T-cell (primary cell): ENCODE results near the gene CACNB2. TPM values are rescaled to one million over a fixed set of nuclear protein-coding genes. Genes with fewer than 3 reads are reported as not detected.
A peak's percentile ranks its signal among the peaks of the same experiment; 100 is the strongest.
"Not testable (repeated sequence)": the region's sequence is repeated elsewhere in the genome, so short reads cannot be mapped to it uniquely, and the experiment has no call there.

Experiments used
- ATAC-seq, 4 experiments: fragments of 200-7000 bp in 3 of 4; fragments of 150-1000 bp in 1 of 4; cut with Tn5 transposase; replicated peaks in 1 of 4; 1 replicate in 3 of 4; 2 replicates in 1 of 4; pipeline ENCODE4 v1.10.0; 2021; ENCODE audit warnings: moderate library complexity in 3 of 4, mild to moderate bottlenecking in 2 of 4, moderate number of reproducible peaks in 1 of 4
- CTCF ChIA-PET, 2 donors: fragments of 300-600 bp; sonication (Branson Sonifier 250); formaldehyde crosslinking; loops; one replicate each; lab custom pipeline; 2022; ENCODE audit warnings: antibody characterized with exemption in 2 of 2; lab: Charles Lee
- POLR2A ChIA-PET, 2 donors: fragments of 300-600 bp; sonication (Branson Sonifier 250); formaldehyde crosslinking; loops; one replicate each; lab custom pipeline; 2022; ENCODE audit warnings: antibody characterized with exemption in 2 of 2; lab: Charles Lee
- DNase-seq, 35 experiments: peaks; one replicate each; pipeline versions ENCODE4 v3.0.0 to v3.0.0-alpha.2; 2013 to 2023
- H3K27ac ChIP-seq: one replicate; pipeline ENCODE4 v1.5.1; 2013; ENCODE audit warnings: low read length
- H3K27me3 ChIP-seq, 2 experiments: replicated peaks in 1 of 2; 1 replicate in 1 of 2; 2 replicates in 1 of 2; pipeline versions ENCODE4 v1.6.1 to v1.7.0; 2013; ENCODE audit warnings: low read length in 1 of 2, mixed read lengths in 1 of 2; ENCODE audit not compliant: control insufficient read depth in 2 of 2, insufficient read depth in 2 of 2; ENCODE audit errors: extremely low read depth in 1 of 2
- H3K36me3 ChIP-seq, 2 donors: 1 replicate in 1 of 2; 2 replicates in 1 of 2; pipeline versions ENCODE4 v1.6.1 to v1.7.0; 2013; ENCODE audit warnings: low read length in 1 of 2; ENCODE audit not compliant: control insufficient read depth in 2 of 2, insufficient read depth in 1 of 2; ENCODE audit errors: extremely low read depth in 1 of 2
- H3K4me1 ChIP-seq, 2 experiments: 1 replicate in 1 of 2; 2 replicates in 1 of 2; pipeline versions ENCODE4 v1.6.1 to v1.7.0; 2013; ENCODE audit warnings: low read length in 2 of 2, mixed read lengths in 1 of 2; ENCODE audit not compliant: insufficient read depth in 2 of 2, control insufficient read depth in 1 of 2; ENCODE audit errors: extremely low read depth in 1 of 2
- H3K4me3 ChIP-seq, 2 donors: 1 replicate in 1 of 2; 2 replicates in 1 of 2; pipeline versions ENCODE4 v1.5.1 to v1.7.0; 2013; ENCODE audit warnings: mild to moderate bottlenecking in 2 of 2, low read length in 1 of 2, moderate library complexity in 1 of 2; ENCODE audit not compliant: control insufficient read depth in 1 of 2; ENCODE audit errors: extremely low read depth in 1 of 2
- H3K9me3 ChIP-seq: 2 replicates; pipeline ENCODE4 v1.7.0; 2013
- H3K27ac Mint-ChIP-seq, 2 donors: one replicate each; pipeline ENCODE4 v1.8.0; 2020 to 2021; ENCODE audit warnings: mild to moderate bottlenecking in 2 of 2, mixed read lengths in 2 of 2
- H3K27me3 Mint-ChIP-seq, 2 donors: one replicate each; pipeline ENCODE4 v1.8.0; 2021 to 2022; ENCODE audit warnings: mixed read lengths in 2 of 2
- H3K36me3 Mint-ChIP-seq: one replicate; pipeline ENCODE4 v1.8.0; 2021; ENCODE audit warnings: mixed read lengths
- H3K4me1 Mint-ChIP-seq, 3 donors: one replicate each; pipeline ENCODE4 v1.8.0; 2020 to 2022; ENCODE audit warnings: mixed read lengths in 3 of 3, mild to moderate bottlenecking in 1 of 3
- H3K4me3 Mint-ChIP-seq, 3 donors: one replicate each; pipeline ENCODE4 v1.8.0; 2020 to 2022; ENCODE audit warnings: mild to moderate bottlenecking in 3 of 3, mixed read lengths in 3 of 3, moderate library complexity in 3 of 3
- H3K9me3 Mint-ChIP-seq, 3 donors: one replicate each; pipeline ENCODE4 v1.8.0; 2020 to 2022; ENCODE audit warnings: mixed read lengths in 3 of 3
- WGBS: methylation state at CpG from one replicate; pipeline ENCODE4 v1.1.5; 2013; ENCODE audit warnings: missing lambda C conversion rate; ENCODE audit not compliant: insufficient coverage; 5-methylcytosine and 5-hydroxymethylcytosine counted together
- total RNA-seq, 35 experiments: library from RNA in 6 of 35; stranded (reverse) in 6 of 35; fragments of 120-200 nt in 1 of 35; gene quantifications; one replicate each; pipeline versions ENCODE4 v1.2.1 to v1.2.4 and lab custom pipeline; 2013 to 2026

The CACNB2 gene
- total RNA-seq, 5 donors from 2014 or later (not counting 1 experiment from before 2014, with no cell fraction given): not detected

- H3K36me3 Mint-ChIP-seq: peaks cover 80% of the 10 kb centered on the region
- no peak overlapping the region for H3K4me3 ChIP-seq
- POLR2A ChIA-PET: no interaction called here
- WGBS: 27% methylated on average over 1 of the region's 3 CpGs
- H3K27ac ChIP-seq: no peak overlapping the region
- H3K27me3 Mint-ChIP-seq: no peaks in the 10 kb centered on the region
- H3K36me3 ChIP-seq: peaks cover 10 to 34% of the 10 kb centered on the region in 2 donors
- H3K4me1 ChIP-seq: peaks cover 0 to 6% of the 10 kb centered on the region in 2 experiments
- H3K27me3 ChIP-seq: no peaks in the 10 kb centered on the region
- no peak overlapping the region for H3K27ac Mint-ChIP-seq
- peaks cover 3% of the 10 kb centered on the region for H3K9me3 ChIP-seq
- ATAC-seq: no peak
- H3K4me1 Mint-ChIP-seq: peaks cover 14 to 21% (median 19%) of the 10 kb centered on the region in 3 donors
- no peak for DNase-seq
- peaks cover 0 to 7% (median 5%) of the 10 kb centered on the region in 3 donors for H3K9me3 Mint-ChIP-seq
- no peak overlapping the region for H3K4me3 Mint-ChIP-seq
- CTCF ChIA-PET: no interaction called here
These were observed 442.6 kb downstream of the CACNB2 start for GRCh38 chr10:18582803-18583202.

DNA sequence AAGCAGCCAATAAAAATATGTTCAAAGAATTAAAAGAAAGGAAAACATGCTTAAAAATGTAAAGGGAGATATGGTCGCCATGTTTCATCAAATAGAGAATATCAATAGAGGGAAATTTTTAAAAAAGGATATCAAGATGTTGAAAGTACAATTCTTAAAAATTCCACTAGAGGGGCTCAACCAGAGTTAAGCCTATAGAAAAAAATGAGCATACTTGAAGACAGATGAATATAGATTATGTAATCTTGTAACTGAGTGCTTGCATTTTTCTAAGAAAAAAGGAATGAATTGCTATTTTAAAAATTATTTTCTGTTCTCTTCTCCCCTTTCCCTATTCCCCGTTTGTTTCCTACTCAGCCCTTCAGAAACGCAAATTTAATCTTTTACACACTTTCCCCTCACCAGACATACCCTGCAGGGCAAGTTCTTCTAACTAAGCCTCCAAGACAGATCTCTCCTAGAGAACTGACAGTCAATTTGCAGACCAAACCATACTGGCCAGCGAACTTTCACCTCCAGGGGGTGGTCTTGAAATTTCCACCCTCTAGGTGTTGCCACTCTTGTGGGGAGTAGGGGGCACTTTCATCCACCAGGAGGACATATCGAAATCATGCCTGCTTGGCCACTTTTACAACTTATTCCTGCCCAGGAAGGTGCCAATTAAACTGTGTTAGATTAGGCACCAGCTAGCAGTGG, 443.5 kb downstream of the CACNB2 start:
- Mint-ChIP-seq H3K27ac (peak overlapping the region in 1 of 2 donors; percentile 4), H3K36me3 (peaks cover 79% of the 10 kb centered on the region), H3K27me3 (no peaks in the 10 kb centered on the region), H3K4me1 (peaks cover 14 to 21% (median 19%) of the 10 kb centered on the region in 3 donors), H3K9me3 (peaks cover 0 to 3% (median under 1%) of the 10 kb centered on the region in 3 donors), H3K4me3 (no peak overlapping the region)
- CTCF ChIA-PET: no interaction called here
- H3K4me1 ChIP-seq: peaks cover 0 to 6% of the 10 kb centered on the region in 2 experiments
- no peak overlapping the region for H3K27ac ChIP-seq
- 93% methylated on average over 2 of the region's 5 CpGs for whole genome bisulfite sequencing
- DNase-seq (peak in 1 of 35 experiments; percentile 8), ATAC-seq (no peak)
- POLR2A ChIA-PET: no interaction called here
- peaks cover under 1% of the 10 kb centered on the region for H3K9me3 ChIP-seq
- H3K27me3 ChIP-seq: no peaks in the 10 kb centered on the region
- peaks cover 8 to 37% of the 10 kb centered on the region in 2 donors for H3K36me3 ChIP-seq
- H3K4me3 ChIP-seq: no peak overlapping the region

DNA sequence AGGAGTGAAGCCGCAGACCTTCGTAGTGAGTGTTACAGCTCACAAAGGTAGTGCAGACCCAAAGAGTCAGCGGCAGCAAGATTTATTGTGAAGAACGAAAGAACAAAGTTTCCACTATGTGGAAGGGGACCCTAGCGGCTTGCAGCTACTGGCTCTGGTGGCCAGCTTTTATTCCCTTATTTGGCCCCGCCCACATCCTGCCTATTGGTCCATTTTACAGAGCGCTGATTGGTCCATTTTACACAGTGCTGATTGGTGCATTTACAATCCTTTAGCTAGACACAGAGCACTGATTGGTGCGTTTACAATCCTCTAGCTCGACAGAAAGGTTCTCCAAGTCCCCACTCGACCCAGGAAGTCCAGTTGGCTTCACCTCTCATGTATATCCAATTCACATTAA, 446.4 kb downstream of the CACNB2 start:
- H3K27ac Mint-ChIP-seq, DNase-seq, POLR2A ChIA-PET, H3K4me3 ChIP-seq, H3K27ac ChIP-seq, H3K27me3 Mint-ChIP-seq, H3K4me1 ChIP-seq, H3K4me3 Mint-ChIP-seq, ATAC-seq, H3K9me3 Mint-ChIP-seq, H3K27me3 ChIP-seq, H3K9me3 ChIP-seq: not testable (repeated sequence)
- 97% methylated on average over 10 of the region's 10 CpGs for WGBS
- H3K36me3 ChIP-seq: peaks cover 0 to 18% of the 10 kb centered on the region in 2 donors
- peaks cover 82% of the 10 kb centered on the region for H3K36me3 Mint-ChIP-seq
- H3K4me1 Mint-ChIP-seq: peaks cover 14 to 25% (median 21%) of the 10 kb centered on the region in 3 donors
- CTCF ChIA-PET: interaction anchor here in 1 of 2 donors (0.6 kb wide), 1 partner anchor 465 kb away, joined by 3 read pairs; no protein-coding TSS in a partner anchor

DNA sequence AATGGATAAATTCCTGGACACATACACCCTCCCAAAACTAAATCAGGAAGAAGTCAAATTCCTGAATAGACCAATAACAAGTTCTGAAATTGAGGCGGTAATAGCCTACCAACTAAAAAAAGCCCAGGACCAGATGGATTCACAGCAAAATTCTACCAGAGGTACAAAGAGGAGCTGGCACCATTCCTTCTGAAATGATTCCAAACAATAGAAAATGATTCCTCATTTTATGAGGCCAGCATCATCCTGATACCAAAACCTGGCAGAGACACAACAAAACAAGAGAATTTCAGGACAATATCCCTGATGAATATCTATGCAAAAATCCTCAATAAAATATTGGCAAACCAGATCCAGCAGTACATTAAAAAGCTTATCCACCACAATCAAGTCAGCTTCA, 450.9 kb downstream of the CACNB2 start:
- H3K9me3 Mint-ChIP-seq, H3K4me1 ChIP-seq, CTCF ChIA-PET, H3K27ac ChIP-seq, H3K27ac Mint-ChIP-seq, H3K4me3 Mint-ChIP-seq, H3K27me3 Mint-ChIP-seq, H3K4me3 ChIP-seq, DNase-seq, H3K9me3 ChIP-seq, H3K27me3 ChIP-seq, ATAC-seq, POLR2A ChIA-PET: not testable (repeated sequence)
- peaks cover 0 to 13% of the 10 kb centered on the region in 2 donors for H3K36me3 ChIP-seq
- Mint-ChIP-seq H3K4me1 (peaks cover 0 to 15% (median 2%) of the 10 kb centered on the region in 3 donors), H3K36me3 (peaks cover 84% of the 10 kb centered on the region)
- WGBS: no CpG with 5 or more reads among the region's 1 CpG

Other genes with a start within 250 kb of the CACNB2 start
- gene SLC39A12, start 188.5 kb upstream of the CACNB2 start, total RNA-seq: not detected